Small intestine (tissue), 7 donors: ENCODE measurements around the gene NELL2. TPM values are rescaled to one million over a fixed set of nuclear protein-coding genes. Genes with fewer than 3 reads are reported as not detected.
"Not testable (repeated sequence)": the region's sequence is repeated elsewhere in the genome, so short reads cannot be mapped to it uniquely, and the experiment has no call there.

Experiments
- DNase-seq, 2 donors: peaks; one replicate each; pipeline versions ENCODE4 v3.0.0 to v3.0.0-alpha.2; 2013
- FAIRE-seq: peaks from 2 replicates; lab custom pipeline; 2012; peaks lifted over from hg19 to GRCh38; lab: Jason Lieb, UNC
- H3K27ac ChIP-seq, 3 donors: one replicate each; pipeline ENCODE4 v1.5.1; 2013; ENCODE audit warnings: low read length in 2 of 3, mild to moderate bottlenecking in 2 of 3, control low read depth in 1 of 3, inconsistent platforms in 1 of 3, low read depth in 1 of 3, moderate library complexity in 1 of 3
- H3K27me3 ChIP-seq, 3 donors: one replicate each; pipeline ENCODE4 v1.6.1; 2013; ENCODE audit warnings: low read length in 3 of 3, inconsistent platforms in 1 of 3; ENCODE audit not compliant: control insufficient read depth in 3 of 3, insufficient read depth in 3 of 3
- H3K36me3 ChIP-seq, 3 donors: one replicate each; pipeline ENCODE4 v1.6.1; 2013; ENCODE audit warnings: low read length in 3 of 3, inconsistent platforms in 1 of 3, low read depth in 1 of 3, mild to moderate bottlenecking in 1 of 3, moderate library complexity in 1 of 3; ENCODE audit not compliant: control insufficient read depth in 3 of 3, insufficient read depth in 2 of 3
- H3K4me1 ChIP-seq, 3 donors: one replicate each; pipeline ENCODE4 v1.6.1; 2013; ENCODE audit warnings: low read length in 2 of 3, inconsistent platforms in 1 of 3, low read depth in 1 of 3, mild to moderate bottlenecking in 1 of 3, moderate library complexity in 1 of 3; ENCODE audit not compliant: control insufficient read depth in 3 of 3, insufficient read depth in 2 of 3
- H3K4me3 ChIP-seq, 3 donors: one replicate each; pipeline ENCODE4 v1.5.1; 2013; ENCODE audit warnings: low read length in 3 of 3, control low read depth in 1 of 3, inconsistent platforms in 1 of 3, low read depth in 1 of 3, mild to moderate bottlenecking in 1 of 3, moderate library complexity in 1 of 3
- H3K9me3 ChIP-seq, 2 donors: one replicate each; pipeline ENCODE4 v1.6.1; 2013; ENCODE audit warnings: low read depth in 1 of 2, low read length in 1 of 2; ENCODE audit not compliant: control insufficient read depth in 2 of 2, insufficient read depth in 1 of 2
- WGBS, 3 donors: extraction: QIAGEN DNeasy Blood & Tissue Kit; methylation state at CpG; one replicate each; pipeline ENCODE4 v1.1.7; 2013; 5-methylcytosine and 5-hydroxymethylcytosine counted together
- polyA plus RNA-seq, 4 donors: library from polyadenylated mRNA; stranded (reverse) in 3 of 4; unstranded in 1 of 4; fragments of 200-250 nt in 3 of 4; fragments of 120-200 nt in 1 of 4; gene quantifications; one replicate each; pipeline versions ENCODE4 v1.2.1 to v1.2.3, GENCODE V29; 2013
- donor health status: healthy with polysubstance abuse.
- donor health status: control.
- donor health status: control.
- donor health status: Bipolar disorder and iron deficiency.
- donor health status: healthy.

The NELL2 gene
- polyA plus RNA-seq, 4 donors = 4.4 to 50.8 (median 27.1) TPM

- Histone ChIP-seq H3K4me1 (no peaks in the 10 kb centered on the region), H3K27me3 (no peaks in the 10 kb centered on the region), H3K4me3 (no peak overlapping the region), H3K36me3 (no peaks in the 10 kb centered on the region), H3K27ac (no peak overlapping the region), H3K9me3 (no peaks in the 10 kb centered on the region)
- DNase-seq (no peak), FAIRE-seq (no peak)
Measured at GRCh38 chr12:44696542-44696941, 179.6 kb downstream of the NELL2 start.

- H3K27me3 ChIP-seq = no peaks in the 10 kb centered on the region
- H3K4me1 ChIP-seq = no peaks in the 10 kb centered on the region
- no peak for FAIRE-seq
- 57 to 69% (median 66%) methylated on average over 4 of the region's 4 CpGs for WGBS, 3 donors
- no peak for DNase-seq
- no peaks in the 10 kb centered on the region for H3K9me3 ChIP-seq
- no peak overlapping the region for H3K4me3 ChIP-seq
- no peaks in the 10 kb centered on the region for H3K36me3 ChIP-seq
- no peak overlapping the region for H3K27ac ChIP-seq
Measured at GRCh38 chr12:44694017-44694416, 182.1 kb downstream of the NELL2 start.

- FAIRE-seq (no peak), DNase-seq (no peak)
- Histone ChIP-seq H3K4me1 (no peaks in the 10 kb centered on the region), H3K27ac (no peak overlapping the region), H3K4me3 (no peak overlapping the region), H3K27me3 (no peaks in the 10 kb centered on the region), H3K36me3 (no peaks in the 10 kb centered on the region), H3K9me3 (no peaks in the 10 kb centered on the region)
- 76 to 87% (median 85%) methylated on average over 3 of the region's 3 CpGs for WGBS, 3 donors
Measured at GRCh38 chr12:44689587-44689986, 186.5 kb downstream of the NELL2 start.

GRCh38 chr12:44686821-44687432 lies 189.2 kb downstream of the NELL2 start:
- H3K9me3 ChIP-seq, H3K36me3 ChIP-seq, H3K4me1 ChIP-seq, H3K4me3 ChIP-seq, H3K27me3 ChIP-seq, DNase-seq, H3K27ac ChIP-seq, FAIRE-seq: not testable (repeated sequence)
- WGBS, 3 donors = 91 to 95% (median 92%) methylated on average over 22 of the region's 22 CpGs

- H3K27ac ChIP-seq = no peak overlapping the region
- H3K4me1 ChIP-seq = no peaks in the 10 kb centered on the region
- H3K36me3 ChIP-seq = no peaks in the 10 kb centered on the region
- no peak overlapping the region for H3K4me3 ChIP-seq
- FAIRE-seq (no peak), DNase-seq (no peak)
- no peaks in the 10 kb centered on the region for H3K9me3 ChIP-seq
- no peaks in the 10 kb centered on the region for H3K27me3 ChIP-seq
Measured at GRCh38 chr12:44677724-44678123, 198.4 kb downstream of the NELL2 start.

GRCh38 chr12:44674875-44675274 lies 201.2 kb downstream of the NELL2 start:
- H3K27me3 ChIP-seq = no peaks in the 10 kb centered on the region
- no peaks in the 10 kb centered on the region for H3K36me3 ChIP-seq
- H3K4me3 ChIP-seq = no peak overlapping the region
- FAIRE-seq (no peak), DNase-seq (no peak)
- H3K27ac ChIP-seq = no peak overlapping the region
- H3K4me1 ChIP-seq = no peaks in the 10 kb centered on the region
- H3K9me3 ChIP-seq = no peaks in the 10 kb centered on the region
- WGBS, 3 donors = 0 to 7% (median 0%) methylated on average over 1 of the region's 1 CpG

- 33 to 46% (median 44%) methylated on average over 1 of the region's 1 CpG for WGBS, 3 donors
- no peaks in the 10 kb centered on the region for H3K4me1 ChIP-seq
- H3K27me3 ChIP-seq = no peaks in the 10 kb centered on the region
- H3K27ac ChIP-seq = no peak overlapping the region
- FAIRE-seq = no peak
- no peak overlapping the region for H3K4me3 ChIP-seq
- DNase-seq = no peak
- H3K9me3 ChIP-seq = peaks cover 0 to 2% of the 10 kb centered on the region in 2 donors
- H3K36me3 ChIP-seq = no peaks in the 10 kb centered on the region
Measured at GRCh38 chr12:44673811-44674210, 202.3 kb downstream of the NELL2 start.

- H3K27ac ChIP-seq = no peak overlapping the region
- FAIRE-seq (no peak), DNase-seq (no peak)
- no peak overlapping the region for H3K4me3 ChIP-seq
- no peaks in the 10 kb centered on the region for H3K4me1 ChIP-seq
- peaks cover 0 to 9% of the 10 kb centered on the region in 2 donors for H3K9me3 ChIP-seq
- no peaks in the 10 kb centered on the region for H3K27me3 ChIP-seq
- no peaks in the 10 kb centered on the region for H3K36me3 ChIP-seq
- 93 to 97% (median 94%) methylated on average over 5 of the region's 5 CpGs for WGBS, 3 donors
Measured at GRCh38 chr12:44672042-44672441, 204.1 kb downstream of the NELL2 start.

- H3K4me3 ChIP-seq = no peak overlapping the region
- H3K36me3 ChIP-seq = no peaks in the 10 kb centered on the region
- DNase-seq (no peak), FAIRE-seq (no peak)
- H3K4me1 ChIP-seq = no peaks in the 10 kb centered on the region
- H3K9me3 ChIP-seq = peaks cover 0 to 9% of the 10 kb centered on the region in 2 donors
- 89 to 94% (median 90%) methylated on average over 4 of the region's 4 CpGs for WGBS, 3 donors
- H3K27me3 ChIP-seq = no peaks in the 10 kb centered on the region
- no peak overlapping the region for H3K27ac ChIP-seq
Measured at GRCh38 chr12:44668443-44668842, 207.7 kb downstream of the NELL2 start.
